Stimulated activated CD8-positive, alpha-beta memory T cell treated with anti-CD3 and anti-CD28 coated beads, Interleukin-2, amount 100 ng/mL, for 48 hours (primary cell): ENCODE results near the gene HOXB3.

Experiments used
- DNase-seq, 2 donors: peaks; one replicate each; pipeline ENCODE4 v3.0.0-alpha.2; 2020; ENCODE audit warnings: low read depth in 2 of 2

HOXB3 gene

DNA sequence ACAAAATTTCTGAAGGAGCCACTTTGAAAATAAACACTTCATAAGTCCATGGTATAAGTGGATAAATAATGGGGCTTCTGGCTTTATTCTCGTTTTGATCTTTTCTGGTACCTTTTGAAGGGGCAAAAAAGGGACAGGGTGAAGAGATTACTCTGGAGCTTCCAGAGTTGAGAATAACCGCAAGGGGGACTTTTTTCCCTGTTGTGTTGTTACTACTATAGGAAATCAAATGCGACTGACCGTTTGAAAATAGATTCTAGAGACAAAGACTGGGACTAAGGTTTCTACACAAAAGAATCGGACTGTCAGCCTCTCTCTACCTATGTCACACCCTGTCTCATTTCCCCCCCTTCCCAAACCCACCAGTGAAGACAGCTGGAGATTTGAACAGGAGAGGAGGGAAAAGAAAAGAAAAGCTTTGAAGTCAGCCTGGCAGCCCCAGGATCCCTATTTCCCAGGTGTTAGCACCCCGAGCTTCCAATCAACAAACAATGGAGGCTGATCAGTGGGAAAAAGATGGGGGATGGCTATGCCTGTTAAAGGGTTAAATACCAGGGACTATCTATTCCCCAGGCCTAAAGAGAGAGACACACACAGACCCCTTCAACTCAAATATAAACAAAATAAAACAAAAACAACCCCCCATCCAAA lies 20.2 kb downstream of the HOXB3 start:
- DNase-seq: no peak

GRCh38 chr17:48569240-48569582 lies 20.8 kb downstream of the HOXB3 start:
- DNase-seq: no peak

DNA sequence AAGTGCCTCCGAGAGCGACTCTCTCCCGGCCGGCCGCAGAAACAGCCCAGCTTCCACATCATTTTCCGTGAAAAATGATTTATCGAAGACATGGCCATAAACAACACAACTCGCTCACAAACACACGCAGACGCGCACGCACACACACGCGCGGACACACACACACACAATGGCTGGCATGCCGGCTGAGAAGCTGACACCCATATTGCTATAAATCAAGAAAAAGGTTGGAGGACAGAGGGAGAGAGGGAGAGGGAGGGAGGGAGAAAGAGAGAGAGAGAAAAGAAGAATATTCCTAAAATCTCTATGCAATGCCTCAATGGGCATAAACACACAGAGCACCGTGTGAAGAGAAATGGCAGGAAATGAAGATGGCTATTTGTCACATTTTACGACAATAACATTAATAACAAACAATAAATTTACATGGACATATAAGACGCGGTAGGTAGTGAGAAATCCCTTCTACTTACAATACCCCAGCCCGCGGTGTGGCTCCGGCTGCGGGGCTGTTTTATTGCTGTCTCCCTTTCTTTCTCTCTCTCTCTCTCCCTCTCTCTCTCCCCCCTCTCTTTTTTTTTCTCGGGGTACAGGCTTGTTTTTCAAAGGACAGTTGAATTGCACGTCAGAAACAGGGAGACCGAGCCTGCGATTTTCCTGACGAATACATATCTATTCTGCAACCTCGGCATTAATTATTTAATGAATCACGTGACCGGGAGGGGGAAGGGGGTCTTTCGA lies 21.4 kb downstream of the HOXB3 start:
- DNase-seq: no peak

DNA sequence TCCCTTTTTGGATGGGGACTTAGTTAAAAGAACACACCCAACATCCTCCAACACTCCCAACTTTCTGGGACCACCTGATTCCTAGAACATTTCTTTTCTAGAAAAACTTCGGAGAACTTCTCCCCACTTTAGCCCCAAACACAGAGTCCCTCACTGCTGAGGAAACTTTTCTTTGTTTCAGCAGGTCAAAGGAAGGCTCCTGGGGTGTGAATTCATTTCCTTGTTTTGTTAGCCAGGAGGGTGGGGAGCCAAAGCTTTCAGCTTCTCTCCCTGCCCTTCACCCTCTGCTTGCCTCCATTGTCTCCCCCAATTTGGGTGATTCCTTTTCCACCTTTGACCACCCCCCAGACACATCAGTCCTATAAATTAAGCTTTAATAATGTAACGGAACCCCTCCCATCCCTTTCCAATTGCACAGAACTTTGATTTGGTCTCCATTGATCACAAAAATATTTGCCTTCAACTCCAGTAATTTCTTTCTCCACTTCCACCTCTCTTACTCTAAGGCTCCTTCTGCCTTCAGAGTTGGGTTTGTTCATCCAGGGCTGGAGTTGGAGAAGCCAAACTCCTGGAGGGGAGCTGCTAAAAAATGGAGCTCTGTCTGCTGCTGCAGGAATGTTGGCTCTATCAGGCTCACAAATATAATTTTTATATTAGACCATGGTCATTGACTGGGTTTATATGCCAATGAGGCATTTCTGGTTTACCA lies 22.2 kb downstream of the HOXB3 start:
- DNase-seq: no peak

GRCh38 chr17:48567209-48567608 lies 22.8 kb downstream of the HOXB3 start:
- DNase-seq: no peak

DNA sequence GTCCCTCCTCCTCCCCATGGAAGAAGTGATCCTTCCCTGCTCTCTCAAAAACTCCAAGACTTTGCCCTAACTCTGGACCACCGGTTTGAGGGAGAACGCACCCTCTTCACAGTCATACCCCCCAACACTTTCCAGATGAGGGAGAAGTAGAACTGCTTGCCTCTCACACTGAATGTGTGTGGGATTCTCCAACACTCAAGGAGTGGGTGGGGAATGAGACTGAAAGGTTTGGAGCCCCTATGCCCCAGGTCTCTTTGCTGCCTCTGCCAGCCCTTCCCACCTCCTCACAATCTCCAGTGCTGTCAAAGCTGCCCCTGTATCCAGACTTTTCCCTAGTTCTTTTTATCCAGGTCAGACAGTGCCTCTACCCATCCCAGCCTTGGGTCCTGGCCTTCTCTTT lies 23.3 kb downstream of the HOXB3 start:
- no peak for DNase-seq

DNA sequence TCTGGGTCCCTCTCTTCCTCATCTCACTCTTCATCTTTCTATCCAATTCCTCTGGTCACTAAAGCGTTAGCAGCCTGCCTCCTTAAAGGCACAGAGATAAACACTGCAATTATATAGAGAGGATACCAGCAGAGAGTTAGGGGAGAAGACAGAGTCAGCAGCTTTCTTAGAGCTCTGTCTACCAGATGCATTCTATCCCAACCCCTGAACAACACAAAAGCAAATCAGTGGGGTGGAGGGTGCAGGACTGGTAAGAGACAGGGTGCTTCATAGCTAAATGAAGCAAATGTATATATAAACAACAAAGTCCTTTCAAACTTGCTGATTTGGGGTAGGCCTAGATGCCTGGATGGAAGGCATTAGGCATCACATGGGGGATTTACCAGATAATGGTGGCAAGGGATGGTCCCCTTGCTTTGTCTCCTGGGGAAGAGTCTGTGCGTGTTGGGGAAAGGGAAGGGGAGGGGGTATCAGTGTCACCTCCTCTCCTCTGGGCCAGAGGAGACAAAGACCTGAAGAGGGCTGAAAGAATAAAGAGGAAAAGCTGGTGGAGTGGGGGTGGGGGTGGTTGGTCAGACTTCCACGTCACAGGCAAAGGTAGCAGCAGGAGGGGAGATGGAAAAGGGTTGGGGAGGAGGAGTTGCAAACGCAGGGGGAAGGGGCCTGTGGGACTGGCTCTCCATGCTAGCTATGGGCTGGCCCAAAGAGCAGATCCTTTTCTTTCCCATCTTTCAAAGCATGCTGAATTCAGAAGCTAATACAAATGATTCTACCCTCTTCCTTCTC lies 23.9 kb downstream of the HOXB3 start:
- no peak for DNase-seq

DNA sequence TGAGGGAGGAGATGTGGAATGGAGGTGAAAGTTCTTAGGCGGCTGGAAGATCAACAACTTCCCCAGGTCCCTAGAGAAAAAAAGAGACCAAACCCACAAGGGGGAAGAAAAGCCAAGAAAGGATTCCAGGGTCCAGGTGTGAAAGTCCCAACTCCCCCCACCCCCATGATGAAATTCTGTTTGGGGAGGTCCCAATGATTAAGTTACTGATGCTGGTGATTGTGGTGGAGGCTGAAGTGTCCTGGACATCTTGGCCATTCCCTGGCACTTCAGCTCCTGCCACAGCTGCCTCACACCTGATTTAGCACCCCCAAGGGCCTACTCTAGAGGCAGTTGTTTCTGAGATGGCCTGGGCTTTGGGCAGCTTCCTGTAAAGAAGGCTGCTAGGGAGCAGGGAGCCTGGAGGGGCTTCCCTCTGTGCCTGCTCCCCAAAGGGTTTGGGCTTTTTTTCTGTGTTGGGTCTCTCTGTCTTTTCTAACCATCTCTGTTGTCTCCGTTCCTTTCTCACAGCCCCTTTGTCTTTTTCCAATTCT lies 25.0 kb downstream of the HOXB3 start:
- DNase-seq: no peak

GRCh38 chr17:48564188-48565021 lies 25.6 kb downstream of the HOXB3 start:
- DNase-seq: no peak

DNA sequence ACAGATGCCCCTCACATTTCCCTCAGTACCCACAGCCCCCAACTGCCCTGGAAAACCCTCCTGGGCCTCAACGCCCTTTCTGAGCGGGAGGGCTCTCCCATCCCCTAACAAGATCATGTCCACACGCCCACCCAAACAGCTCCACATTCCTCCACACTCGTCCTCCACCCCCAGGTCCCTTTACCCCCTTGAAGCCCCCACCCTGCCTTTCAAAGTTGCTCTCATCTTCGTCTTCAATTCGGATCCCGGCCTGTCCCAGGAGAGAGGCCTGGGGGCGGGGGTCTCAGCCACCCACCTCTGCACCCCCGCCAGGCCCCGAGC lies 26.2 kb downstream of the HOXB3 start:
- no peak for DNase-seq

GRCh38 chr17:48563385-48563838 lies 26.6 kb downstream of the HOXB3 start:
- no peak for DNase-seq

DNA sequence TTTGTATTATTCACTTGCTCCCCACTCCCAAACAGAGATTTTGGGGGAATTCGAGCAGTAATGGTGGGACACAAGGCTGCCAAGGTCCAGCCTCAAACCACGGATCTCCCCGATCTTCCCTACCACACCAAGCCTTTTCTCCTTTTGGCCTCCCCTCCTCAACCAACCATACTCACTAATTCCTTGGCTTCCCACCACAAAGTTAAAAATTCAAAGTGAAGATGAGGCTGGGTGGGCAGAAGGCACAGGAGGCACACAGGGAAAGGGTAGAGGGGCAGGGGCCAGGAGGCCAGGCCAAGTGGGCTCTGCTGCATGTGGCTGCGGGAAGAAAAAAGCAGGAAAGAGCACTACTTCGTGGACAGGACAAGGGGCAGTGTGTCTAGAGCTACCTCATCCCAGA lies 27.1 kb downstream of the HOXB3 start:
- no peak for DNase-seq

GRCh38 chr17:48561884-48562810 lies 27.9 kb downstream of the HOXB3 start:
- no peak for DNase-seq

GRCh38 chr17:48559840-48560817 lies 29.9 kb downstream of the HOXB3 start:
- DNase-seq: no peak

GRCh38 chr17:48559122-48559839 lies 30.8 kb downstream of the HOXB3 start:
- DNase-seq: no peak

DNA sequence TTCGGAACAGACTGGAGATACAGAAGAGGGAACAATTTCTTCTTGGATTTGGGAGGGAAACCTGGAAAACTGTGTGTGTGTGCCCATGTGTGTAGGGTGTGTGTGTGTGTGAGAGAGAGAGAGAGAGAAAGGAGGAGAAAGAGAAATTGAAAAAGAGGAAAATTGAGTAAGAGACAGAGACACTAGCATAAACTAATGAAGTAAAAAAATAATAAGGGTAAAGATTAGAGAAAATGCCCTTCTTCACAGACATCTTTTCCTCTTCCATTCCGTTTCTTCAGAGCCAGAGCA lies 31.3 kb downstream of the HOXB3 start:
- DNase-seq: no peak

DNA sequence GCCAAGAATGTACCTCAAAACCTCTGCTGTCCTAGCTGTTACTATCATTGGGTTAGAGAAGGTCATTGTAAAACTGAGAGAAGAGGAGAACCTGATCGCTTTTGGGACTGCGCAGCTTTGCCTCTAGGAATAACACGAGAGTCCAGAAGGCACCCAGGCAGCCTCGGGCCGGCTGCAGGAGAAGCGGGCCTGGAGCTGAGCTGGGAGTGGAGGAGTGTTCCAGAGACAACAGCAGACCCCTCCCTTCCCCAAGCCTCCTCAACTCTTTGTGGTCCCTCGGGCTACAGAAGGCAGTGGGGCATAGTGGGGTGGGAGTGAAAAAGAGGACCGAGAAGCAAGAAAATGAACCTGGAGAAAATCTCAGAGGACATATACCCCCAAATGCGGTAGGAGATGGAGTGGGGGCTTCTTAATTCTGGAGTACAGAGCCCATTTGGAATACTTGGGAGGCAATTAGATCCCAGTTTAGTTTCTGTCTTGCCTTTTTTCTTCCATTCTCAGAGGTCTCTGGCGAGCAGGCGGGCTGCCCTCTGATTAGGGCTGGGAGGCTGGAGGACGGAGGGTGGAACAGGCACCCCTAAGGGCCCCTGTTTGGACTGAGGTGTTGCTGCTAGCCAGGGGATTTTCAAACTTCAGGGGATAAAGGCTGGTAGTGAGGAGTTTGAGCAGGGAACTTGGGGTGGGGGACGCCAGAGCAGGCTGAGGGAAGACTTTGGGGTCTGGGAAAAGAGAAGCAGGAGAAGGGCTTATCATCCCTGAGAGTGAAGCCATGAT lies 31.8 kb downstream of the HOXB3 start:
- no peak for DNase-seq
